SU-DHL-6 (cell line): Measurements from ENCODE around the gene NOP10.

Experiments
- CTCF ChIP-seq: fragments of 200-600 bp; sonication (generic); IDR thresholded peaks from one replicate; pipeline ENCODE4 v1.5.1; 2017; ENCODE audit warnings: antibody characterized with exemption, mild to moderate bottlenecking, low read length, moderate library complexity; ENCODE audit not compliant: insufficient read depth, poor library complexity, severe bottlenecking
- EZH2phosphoT487 ChIP-seq: fragments of 200-600 bp; sonication (generic), shearing (Covaris generic); conservative IDR thresholded peaks from 2 replicates; pipeline ENCODE4 v1.6.1; 2018; ENCODE audit warnings: mild to moderate bottlenecking, antibody characterized with exemption, low read length, moderate library complexity, mixed read lengths

GRCh38 chr15:34329006-34329405 is 13.9 kb downstream of the NOP10 start:
- TF ChIP-seq CTCF = no peak
- TF ChIP-seq EZH2phosphoT487 = no peak
